ENCODE measurements around the gene CES1. TPM values are rescaled to one million over a fixed set of nuclear protein-coding genes. Genes with fewer than 3 reads are reported as not detected.
"Not testable (repeated sequence)": the region's sequence is repeated elsewhere in the genome, so short reads cannot be mapped to it uniquely, and the experiment has no call there.

CES1 gene
- total RNA-seq, 1 donor from 2014 or later: 0.34 TPM

GRCh38 chr16:55830658-55831294, 2.1 kb downstream of the CES1 start:
- no peak for DNase-seq

DNA sequence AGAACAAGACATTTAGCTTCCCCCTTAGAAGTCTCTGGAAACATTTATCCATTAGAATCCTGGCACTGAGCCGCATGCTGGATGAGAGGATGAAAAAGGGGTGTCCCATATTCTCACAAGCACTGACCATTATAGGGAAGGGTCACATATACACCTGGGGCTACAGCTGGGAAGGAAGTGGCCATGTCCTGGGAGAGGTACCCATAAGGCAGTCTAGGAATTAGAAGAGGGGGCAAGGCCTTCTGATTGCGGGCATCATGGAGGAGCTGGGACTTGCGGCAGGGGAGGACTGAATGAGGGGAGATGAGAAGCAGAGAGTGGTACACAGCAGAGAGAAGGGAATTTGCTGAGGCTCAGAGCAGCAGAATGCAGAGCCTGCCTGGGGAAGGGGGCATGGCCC, 3.7 kb downstream of the CES1 start:
- DNase-seq: not testable (repeated sequence)

GRCh38 chr16:55828680-55829079, 4.2 kb downstream of the CES1 start:
- DNase-seq: no peak

DNA sequence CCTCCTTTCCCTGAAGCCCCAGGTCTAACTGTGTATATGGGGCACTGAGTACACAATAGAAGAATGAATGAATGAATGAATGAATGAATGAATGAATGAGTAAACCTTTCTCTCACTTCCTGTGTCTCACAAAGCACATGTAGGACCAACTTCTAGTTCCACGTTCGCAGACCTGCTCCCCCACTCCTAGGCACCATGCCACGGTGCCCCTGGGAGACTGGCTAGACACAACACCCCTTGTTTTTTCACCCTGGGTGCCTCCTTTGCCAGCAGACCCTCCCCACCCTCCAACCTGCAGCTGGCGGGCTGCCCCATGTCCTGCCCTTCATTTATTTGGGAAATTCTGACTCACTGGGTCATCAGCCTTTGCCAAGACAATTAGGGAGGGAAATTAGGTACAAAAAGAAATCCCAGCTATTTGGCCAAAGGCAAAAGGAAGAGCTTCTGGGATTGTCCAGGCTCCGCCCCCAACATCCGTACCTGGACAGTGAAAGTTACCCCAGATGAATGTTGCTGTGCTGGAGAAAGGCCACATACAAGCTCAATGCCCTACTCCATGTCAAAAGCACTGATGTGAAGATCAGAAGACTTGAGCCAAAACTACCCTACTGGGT, 7.7 kb downstream of the CES1 start:
- no peak for DNase-seq

DNA sequence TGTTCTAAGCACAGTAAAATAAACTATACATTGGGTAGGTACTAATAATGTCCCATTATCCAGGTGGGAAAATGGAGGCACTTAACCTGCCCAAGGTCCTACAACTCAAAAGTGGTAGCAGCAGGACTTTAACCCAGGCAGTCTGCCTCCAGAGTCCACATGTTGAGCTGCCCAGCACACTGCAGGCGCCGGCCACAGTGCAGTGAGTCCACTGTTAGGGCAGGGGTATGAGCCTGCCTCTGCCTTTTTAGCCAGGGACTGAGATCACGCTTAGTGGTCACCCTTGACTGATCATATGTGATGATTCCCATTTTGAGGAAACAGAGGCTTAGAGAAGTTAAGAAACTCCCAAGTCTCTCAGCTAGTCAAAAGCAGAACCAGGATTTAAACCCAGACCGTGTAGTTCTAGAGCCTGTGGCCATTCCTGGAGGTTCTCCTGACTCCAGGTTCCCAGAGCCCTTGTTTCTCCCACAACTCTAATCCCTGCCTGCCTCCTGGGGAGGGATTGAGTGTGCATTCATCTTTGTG, 8.4 kb downstream of the CES1 start:
- DNase-seq: no peak

GRCh38 chr16:55822280-55822810, 10.6 kb downstream of the CES1 start:
- no peak for DNase-seq

DNA sequence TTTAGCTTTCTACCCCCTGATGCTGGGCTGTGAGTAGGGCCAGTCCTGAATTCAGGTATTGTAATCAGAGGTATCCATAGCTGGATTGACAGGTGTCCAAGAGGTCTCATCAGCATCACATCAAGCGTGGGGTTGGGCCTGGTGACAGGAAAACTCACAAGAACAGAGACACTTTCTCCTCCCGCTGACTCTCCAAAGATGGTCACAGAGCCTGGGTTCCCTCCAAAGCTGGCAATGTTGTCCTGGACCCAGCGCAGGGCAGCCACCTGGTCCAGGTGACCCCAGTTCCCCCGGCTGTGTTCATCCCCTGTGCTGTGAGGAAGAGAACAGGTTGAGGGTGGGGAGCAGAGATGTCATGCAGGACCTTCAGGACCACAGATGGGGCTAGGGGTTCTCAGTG, 11.7 kb downstream of the CES1 start:
- no peak for DNase-seq

GRCh38 chr16:55820615-55821014, 12.3 kb downstream of the CES1 start:
- no peak for DNase-seq

DNA sequence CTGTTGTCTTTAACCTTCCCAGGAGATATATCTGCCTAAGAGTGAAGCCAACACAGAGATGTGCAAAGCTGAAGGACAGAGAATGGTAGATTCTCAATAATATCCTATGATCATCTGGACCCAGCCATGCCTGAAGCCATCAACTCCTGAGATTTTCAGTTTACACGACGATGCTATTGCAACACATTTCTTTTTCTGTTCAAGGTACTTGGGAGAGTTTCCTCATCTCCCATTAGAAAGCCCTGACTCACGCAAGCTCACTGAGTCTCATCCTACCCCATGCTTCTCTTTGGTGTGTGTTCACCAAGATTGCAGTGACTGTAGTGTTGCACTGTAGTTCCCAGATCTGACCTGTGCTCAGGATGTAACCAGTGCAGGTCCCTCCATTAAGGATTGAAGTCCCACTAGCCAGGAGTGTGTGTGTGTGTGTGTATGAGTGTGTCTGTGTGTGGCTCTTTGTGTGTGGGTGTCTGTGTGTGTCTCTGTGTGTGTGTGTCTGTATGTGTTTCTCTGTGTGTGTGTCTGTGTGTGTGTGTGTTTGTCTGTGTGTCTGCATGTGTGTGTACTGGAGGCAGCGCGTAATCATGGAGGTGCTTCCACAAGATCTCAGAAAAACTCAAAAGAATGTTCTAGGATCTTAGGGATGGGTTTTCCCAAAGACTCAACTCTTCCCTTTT, 15.5 kb downstream of the CES1 start:
- DNase-seq: no peak

- not testable (repeated sequence) for DNase-seq
These were observed 16.7 kb downstream of the CES1 start for GRCh38 chr16:55816222-55816621.

DNA sequence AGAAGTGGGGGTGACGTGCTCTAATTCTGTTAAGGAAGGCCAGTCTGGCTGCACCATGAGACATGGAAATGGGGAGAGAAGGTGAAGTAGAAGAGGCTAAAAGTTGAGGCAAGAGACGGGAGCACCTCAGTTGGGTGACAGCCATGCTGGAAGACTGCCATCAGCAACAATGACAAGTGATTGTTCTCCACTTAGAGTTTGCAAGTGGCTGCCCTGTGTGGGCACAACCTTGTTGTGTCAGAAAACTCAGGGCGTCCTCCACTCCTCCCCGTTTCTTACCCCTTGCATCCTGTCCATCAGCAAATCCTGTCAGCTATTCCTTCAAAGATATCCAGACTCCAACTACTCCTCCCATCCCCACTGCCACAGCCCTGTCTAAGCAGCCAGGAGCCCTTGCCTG, 17.6 kb downstream of the CES1 start:
- no peak for DNase-seq

- not testable (repeated sequence) for DNase-seq
These were observed 18.7 kb downstream of the CES1 start for GRCh38 chr16:55814174-55814573.

GRCh38 chr16:55813730-55814129, 19.2 kb downstream of the CES1 start:
- DNase-seq: not testable (repeated sequence)

GRCh38 chr16:55812951-55813350, 19.9 kb downstream of the CES1 start:
- no peak for DNase-seq

DNA sequence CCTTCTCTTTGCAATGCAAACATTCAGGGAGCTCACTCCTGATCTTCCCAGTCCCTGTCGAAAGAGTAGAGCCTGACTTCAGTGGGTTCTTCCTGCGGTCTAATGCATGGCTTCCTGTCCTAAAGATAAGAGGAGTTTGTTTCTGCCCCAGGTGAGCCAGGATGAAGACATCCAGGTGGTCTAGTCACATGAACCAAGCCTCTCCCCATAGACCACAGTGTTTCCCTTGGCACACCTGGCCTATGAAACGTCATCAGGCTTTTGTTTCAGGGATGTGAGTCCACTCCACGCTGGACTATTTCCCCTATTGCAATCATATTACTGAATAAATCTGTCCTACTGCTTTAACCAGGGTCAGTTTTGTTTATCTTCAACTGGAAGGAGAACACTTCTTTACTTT, 21.1 kb downstream of the CES1 start:
- no peak for DNase-seq

DNA sequence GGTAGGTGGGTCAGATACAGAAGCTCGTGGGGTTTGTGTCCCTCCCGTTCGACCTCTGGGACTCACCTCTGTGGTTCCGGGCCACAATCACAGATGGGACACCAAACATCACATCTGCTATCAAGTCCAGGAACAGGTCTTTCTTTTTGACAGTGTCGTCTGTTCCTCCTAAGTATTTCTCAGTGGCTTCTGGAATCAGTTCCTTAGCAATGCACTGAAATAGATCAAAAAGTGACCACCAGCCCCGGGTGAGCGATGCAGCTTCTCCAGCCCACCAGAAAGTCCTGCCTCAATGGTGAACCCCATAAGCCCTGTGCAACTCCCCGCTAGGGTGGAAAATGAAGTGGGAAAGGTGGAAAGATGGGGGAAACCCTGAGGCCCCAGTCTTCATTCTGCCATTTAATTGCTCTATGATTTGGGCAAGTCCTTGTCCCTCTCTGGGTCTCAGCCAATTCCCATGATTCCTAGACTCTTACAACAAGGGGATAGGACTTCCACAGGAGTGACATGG, 22.4 kb downstream of the CES1 start:
- DNase-seq: no peak

DNA sequence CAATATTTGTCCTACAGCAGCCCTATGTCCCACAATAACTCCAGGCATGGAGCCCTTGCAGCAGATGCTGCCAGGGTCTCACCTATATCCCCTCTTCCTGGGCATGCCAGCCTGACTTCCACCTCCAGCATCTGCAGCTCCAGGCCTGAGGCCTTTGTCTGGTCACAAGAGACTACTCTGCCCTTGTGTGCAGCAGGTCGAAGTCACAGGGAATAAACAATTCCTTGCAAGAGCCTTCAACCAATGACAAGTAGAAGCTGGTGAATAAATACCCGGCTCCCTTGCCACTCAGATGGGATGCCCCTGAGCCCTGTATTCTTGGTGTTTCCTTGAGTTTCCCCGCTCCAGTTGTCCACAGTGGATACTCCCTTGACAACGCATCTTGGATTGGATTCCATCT, 23.0 kb downstream of the CES1 start:
- DNase-seq: no peak

GRCh38 chr16:55809386-55809785, 23.5 kb downstream of the CES1 start:
- no peak for DNase-seq

- not testable (repeated sequence) for DNase-seq
These were observed 24.6 kb downstream of the CES1 start for GRCh38 chr16:55808286-55808685.

GRCh38 chr16:55805104-55805503, 27.8 kb downstream of the CES1 start:
- DNase-seq: not testable (repeated sequence)

DNA sequence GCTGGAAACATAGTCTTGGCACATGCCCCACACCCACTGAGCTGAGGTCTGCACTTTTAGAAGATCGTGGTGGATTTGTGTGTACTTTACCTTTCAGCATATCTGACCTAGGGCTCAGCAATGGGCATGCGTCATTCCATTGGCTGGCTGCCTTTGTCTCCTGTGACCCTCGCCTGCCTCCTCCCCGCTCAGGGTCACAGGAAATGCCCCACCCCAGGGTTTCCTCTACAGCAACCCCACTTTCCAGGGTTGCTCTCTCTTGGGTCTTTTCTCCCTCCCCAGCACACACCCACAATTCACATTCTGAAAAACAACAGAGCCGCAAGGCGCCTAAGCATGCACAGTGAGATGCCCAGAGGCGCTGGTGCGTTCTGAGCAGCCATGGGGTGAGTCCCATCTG, 29.2 kb downstream of the CES1 start:
- DNase-seq: not testable (repeated sequence)

GRCh38 chr16:55792934-55793374, 39.9 kb downstream of the CES1 start:
- DNase-seq: not testable (repeated sequence)

DNA sequence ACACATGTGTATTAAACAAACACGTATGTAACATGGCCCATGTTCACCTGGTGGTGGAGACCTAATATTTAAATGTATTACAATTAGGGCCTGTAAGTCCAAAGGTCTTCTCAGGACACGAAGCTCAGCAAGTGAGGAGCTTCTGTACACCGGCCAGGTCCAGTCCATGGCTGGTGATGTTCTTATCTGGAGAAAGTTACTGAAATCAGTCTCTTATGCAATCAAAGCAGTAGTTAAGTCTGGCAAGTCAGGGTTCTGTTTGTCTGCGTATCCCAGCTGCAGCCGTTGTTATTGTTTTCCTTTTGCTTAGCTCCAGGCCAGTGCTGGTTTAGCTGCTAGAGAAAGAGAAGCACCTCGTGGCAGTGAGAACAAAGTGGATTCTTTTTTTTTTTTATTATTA, 41.4 kb downstream of the CES1 start:
- not testable (repeated sequence) for DNase-seq

All from dermis blood vessel endothelial cell (primary cell).